NCI-H2171 treated with DMSO at 0.1 percent for 48 hours (cell line): ENCODE results near the gene GRIK4.

Experiments
- DNase-seq: peaks from one replicate; lab custom pipeline; 2025; lab: John Stamatoyannopoulos, UW

GRIK4 gene

DNA sequence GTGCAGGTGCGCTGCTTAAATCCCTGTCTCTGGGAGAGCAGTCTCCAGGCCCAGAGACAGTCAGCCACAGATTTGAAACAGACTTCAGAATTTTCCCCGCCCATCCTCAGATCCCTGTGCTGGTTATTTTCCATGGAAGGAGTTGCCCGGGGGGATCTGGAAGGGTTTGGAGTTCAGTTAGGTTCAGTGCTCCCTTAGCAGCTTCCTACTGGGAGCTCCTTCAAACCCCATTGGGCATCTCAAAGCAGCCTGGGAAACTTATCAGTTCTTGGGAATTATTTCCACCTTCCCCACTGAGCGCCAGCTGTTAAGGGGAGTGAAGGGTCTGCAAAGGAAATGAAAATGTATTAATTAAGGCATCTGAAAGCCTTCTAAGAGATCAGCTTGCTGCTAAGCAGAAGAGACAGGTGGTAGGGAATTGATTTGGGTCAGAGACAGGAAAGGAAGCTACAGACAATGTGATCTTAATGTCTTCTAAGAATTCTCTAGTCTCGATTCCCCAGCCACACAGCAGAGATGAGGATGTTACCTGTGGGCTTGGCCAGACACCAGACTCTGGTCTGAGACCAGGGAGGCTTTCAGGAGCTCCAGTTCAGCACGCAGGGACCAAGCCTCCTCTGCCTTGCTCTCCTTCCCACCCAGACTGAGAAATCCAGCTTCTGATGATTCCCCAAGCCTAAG is 406.2 kb downstream of the GRIK4 start:
- peak; percentile 39 for DNase-seq

- no peak for DNase-seq
Observed at GRCh38 chr11:120918257-120918656, 406.7 kb downstream of the GRIK4 start.

DNA sequence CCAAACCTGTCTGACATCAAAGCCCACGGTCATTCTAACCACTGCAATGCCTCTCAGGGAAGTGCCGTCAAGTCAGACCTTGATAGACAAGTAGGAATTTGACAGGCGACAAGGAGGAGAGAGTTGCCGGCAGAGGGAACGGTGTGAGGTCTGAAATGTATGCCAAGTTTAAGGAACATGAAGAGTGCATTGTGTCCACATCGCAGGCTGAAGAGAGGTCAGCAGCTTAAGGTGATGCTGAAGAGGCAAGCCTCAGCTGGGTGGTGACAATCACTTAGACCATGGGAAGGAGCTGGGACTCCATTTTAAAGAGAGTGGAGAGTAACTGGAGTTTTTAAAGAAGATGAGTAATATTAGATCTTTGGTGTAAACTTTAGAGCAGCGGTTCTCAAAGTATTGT is 407.5 kb downstream of the GRIK4 start:
- DNase-seq, result no peak

DNA sequence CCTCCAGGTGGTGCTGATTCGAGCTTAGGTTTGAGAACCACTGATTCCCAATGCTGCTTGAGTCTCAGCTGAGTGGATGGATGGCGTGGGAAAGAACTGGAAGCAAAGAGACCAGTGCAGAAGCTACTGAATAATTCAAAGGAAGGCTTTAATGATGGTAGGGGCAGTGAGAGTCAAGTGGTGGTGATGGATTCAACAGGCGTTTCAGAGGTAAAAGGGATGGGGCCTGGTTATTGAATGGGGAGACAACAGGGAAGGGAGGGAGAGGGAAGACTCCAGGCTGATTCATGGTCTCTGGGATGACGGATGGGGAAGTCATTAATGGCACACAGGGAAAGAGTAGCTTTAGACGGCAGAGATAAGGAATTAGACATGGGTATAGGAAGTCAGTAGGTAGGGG is 408.0 kb downstream of the GRIK4 start:
- DNase-seq, result no peak

GRCh38 chr11:120923866-120924508 is 412.4 kb downstream of the GRIK4 start:
- DNase-seq, result no peak

- DNase-seq, result no peak
Observed at GRCh38 chr11:120925944-120926343, 414.4 kb downstream of the GRIK4 start.

DNA sequence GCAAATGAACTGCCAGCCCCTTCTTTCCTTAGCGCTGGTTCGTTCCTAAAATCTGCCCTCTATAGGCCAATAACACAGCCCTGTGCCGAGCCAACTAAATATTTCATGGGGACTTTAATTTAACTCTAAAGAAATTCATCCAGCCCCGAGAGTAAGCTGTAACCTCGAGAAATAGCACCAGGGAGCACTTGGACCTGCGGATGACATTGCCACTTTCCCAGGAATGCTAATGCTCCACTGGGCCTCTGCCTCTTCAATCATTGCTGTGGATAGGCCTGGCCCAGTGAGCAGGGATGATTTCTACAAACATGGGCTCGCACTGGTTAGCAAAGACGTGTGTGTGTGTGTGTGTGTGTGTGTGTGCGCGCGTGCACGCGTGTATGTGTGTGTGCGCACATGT is 417.1 kb downstream of the GRIK4 start:
- DNase-seq, result no peak

- no peak for DNase-seq
Observed at GRCh38 chr11:120929090-120929489, 417.5 kb downstream of the GRIK4 start.

DNA sequence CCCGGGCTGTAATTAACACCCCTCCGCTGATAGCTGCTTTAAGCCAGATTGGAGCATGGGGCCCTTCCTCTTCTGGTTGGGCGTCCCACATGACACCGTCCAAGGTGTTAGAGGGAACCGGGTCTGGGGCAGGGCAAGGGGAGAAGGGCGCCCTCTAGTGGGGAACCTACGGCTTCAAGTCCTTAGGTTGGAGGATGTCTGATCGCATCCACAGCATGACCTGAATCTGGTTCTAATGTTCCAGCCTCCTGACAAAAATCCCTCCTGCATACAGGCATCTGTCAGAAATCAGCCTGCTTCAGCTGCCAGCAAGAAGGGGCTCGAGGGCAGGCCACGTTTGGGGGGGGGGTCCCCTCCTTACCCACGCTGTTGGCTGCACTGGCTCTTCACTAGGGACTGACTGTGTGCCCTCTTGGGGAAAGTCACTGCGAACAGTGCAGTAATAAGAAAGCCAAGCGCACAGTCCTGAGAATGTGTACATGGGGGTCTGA is 418.2 kb downstream of the GRIK4 start:
- DNase-seq, result peak; percentile 23

DNA sequence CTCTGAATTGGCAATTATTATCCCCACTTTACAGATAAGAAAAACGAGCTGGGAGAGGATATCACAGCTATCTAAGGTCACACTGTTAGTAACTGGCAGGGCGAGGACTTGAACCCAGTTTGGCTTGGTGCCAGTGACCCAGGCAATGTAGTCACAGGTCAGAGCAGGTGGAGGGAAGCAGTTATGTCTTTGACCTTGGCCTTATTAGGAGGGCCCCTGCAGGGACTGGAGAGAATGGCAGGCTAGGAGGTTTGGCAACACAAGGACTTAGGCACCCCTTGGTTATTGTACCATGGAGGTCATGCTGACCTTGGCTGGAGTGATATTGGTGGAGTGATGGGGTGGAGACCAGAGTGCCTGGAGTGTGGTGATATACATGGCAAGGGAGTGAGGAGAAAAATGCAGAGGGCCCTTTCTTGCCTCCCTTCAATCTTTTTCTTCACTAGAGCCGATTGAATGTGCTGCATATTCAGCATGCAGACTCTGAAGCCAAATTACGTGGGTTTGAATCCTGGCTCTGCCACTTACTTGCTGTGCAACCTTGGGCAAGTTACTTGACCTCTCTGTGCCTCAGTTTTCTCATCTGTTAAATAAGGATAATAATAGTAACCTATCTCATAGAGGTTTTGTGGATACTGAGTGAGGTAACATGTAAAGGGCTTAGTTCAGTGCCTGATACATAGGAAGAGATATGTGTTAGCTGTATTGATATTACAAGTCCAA is 419.7 kb downstream of the GRIK4 start:
- DNase-seq, result no peak

DNA sequence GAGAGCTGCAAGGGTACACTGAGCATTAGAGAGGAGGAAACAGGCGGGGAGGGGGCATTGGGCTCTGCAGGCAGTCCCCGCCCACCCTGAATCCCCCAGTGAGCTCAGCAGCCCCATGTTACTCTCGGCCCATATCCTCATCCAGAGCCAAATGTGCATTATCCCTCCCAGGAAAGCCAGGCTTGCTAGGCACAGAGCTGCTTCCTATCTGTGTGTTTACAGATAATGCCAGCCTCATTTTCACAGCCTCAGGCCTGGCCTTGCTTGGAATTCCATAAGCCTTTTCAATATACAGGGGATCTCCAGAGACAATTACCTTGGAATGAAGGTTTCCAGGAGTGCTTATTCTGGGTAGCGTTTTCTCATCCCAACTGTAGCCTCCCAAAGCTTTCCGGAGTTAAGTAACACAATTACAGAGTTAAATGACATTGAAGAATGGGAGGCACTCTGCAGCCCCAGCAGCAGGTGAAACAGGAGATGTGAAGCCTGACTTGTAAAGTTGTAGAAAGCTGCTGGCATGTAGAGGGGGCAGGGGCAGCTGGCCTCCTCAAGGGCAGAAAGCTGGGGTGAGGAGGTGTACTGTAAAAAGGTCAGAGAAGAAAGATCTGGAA is 420.9 kb downstream of the GRIK4 start:
- DNase-seq, result no peak

- no peak for DNase-seq
Observed at GRCh38 chr11:120936356-120936755, 424.8 kb downstream of the GRIK4 start.

DNA sequence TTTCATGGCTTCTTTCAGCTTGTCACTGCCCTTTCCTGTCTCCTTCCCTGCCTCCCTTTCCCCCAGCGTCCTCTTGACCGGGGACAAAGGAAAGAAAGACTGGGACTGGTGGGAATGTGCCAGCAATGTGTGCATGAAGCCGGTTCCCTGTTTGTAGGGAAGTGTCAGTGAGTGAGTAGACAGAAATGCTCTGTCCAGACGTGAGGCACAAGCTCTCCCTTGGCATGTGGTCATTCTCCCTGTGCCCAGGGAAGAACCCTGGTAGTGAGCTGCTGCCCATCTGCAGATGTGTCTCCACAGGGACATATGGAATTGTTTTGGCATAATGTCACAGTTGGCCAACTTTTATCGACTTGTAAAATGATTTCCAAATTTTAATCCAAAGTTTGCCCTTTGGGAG is 426.0 kb downstream of the GRIK4 start:
- no peak for DNase-seq

DNA sequence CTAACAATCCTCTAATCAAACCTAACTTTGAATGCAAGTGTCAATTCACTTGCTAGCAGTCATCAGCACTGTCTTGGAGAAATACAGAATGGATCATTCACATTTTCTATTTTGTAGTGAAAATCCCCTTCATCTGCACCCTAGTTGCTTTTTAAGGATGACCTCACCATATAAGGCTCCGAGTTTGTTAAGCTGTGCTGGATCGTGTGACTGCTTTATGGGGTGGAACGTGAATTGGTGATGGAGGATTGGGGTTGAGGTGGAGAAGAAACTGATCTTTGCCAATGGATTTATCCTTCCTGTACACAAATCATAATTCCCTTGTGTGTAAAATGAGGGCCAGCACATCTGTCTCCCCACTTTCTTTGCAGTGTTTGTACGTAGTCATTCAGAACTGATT is 426.7 kb downstream of the GRIK4 start:
- DNase-seq, result no peak

- no peak for DNase-seq
Observed at GRCh38 chr11:120940160-120940848, 428.8 kb downstream of the GRIK4 start.

GRCh38 chr11:120941000-120941399 is 429.5 kb downstream of the GRIK4 start:
- no peak for DNase-seq

GRCh38 chr11:120942701-120943100 is 431.2 kb downstream of the GRIK4 start:
- no peak for DNase-seq

DNA sequence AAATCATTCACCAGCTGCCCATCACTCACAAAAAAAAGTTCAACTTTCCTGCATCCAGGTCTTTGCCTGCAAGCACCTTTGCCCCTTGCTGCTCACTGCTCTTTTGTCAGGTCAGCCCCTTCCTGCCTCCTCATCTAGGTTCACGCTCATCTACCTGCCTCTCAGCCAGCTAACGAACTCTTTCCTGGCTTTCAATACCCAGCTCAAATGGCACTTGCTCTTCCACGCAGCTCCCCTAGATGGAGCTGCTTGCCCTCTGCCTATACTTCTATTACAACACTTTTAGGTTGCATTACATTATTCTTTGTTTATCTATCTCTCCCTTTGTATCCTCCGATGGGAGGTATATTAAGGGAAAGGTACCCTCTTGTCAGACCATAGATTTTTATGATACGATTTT is 433.5 kb downstream of the GRIK4 start:
- DNase-seq, result no peak

GRCh38 chr11:120950880-120951279 is 439.3 kb downstream of the GRIK4 start:
- DNase-seq, result no peak

- DNase-seq, result peak; percentile 64
Observed at GRCh38 chr11:120952461-120953434, 441.2 kb downstream of the GRIK4 start.

DNA sequence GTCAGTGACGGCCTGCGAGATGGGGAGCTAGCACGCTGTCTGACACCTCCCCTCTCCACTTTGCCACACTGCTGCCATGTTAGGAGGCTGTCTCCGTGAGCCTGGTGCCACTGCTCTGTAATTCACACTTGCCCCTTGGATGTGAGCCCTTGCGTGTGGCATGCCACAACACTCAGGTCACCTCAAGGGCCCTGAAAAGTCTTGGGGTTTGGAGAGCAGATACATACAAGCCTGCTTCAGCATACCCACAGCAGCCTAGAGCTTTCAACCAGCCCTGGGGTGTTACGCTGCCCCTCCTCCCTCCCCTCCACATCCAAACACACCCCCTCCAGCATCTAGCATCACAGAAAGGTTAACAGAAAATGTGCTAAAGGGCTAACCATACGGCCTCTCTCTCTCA is 442.8 kb downstream of the GRIK4 start:
- DNase-seq, result no peak
